ENCODE results near the gene SGIP1.

The SGIP1 gene

GRCh38 chr1:66576645-66577044 lies 42.7 kb downstream of the SGIP1 start:
- Histone ChIP-seq H3K4me1 (ENCODE audit: insufficient read depth, low read length, severe bottlenecking) (no peaks in the 10 kb centered on the region), H4K20me1 (ENCODE audit: insufficient read depth, low read length) (no peaks in the 10 kb centered on the region), H3K4me3 (ENCODE audit: low read depth, low read length, poor library complexity, severe bottlenecking) (no peak overlapping the region), H3K9me2 (ENCODE audit: low read depth, low read length) (no peaks in the 10 kb centered on the region), H3K9me3 (ENCODE audit: low read length) (no peaks in the 10 kb centered on the region), H3K9ac (ENCODE audit: low read length) (no peak overlapping the region), H3K27ac (ENCODE audit: low read depth, low read length, poor library complexity, severe bottlenecking) (no peak overlapping the region), H3K36me3 (ENCODE audit: insufficient read depth, low read length) (no peaks in the 10 kb centered on the region), H3F3A (ENCODE audit: insufficient read depth, low read length) (no peaks in the 10 kb centered on the region), H2AFZ (ENCODE audit: low read length) (no peak overlapping the region), H3K4me2 (ENCODE audit: low read length) (no peak overlapping the region), H3K79me2 (ENCODE audit: insufficient read depth, low read length) (no peaks in the 10 kb centered on the region), H3K27me3 (ENCODE audit: insufficient read depth, low read length) (no peaks in the 10 kb centered on the region)
- TF ChIP-seq EZH2 (IDR thresholded peaks at IDR 0.05; ENCODE audit: borderline replicate concordance, low read length): no peak
- TF ChIP-seq CTCF (IDR thresholded peaks at IDR 0.05; ENCODE audit: low read length): no peak

- no peak for TF ChIP-seq EZH2 (IDR thresholded peaks at IDR 0.05; ENCODE audit: borderline replicate concordance, low read length)
- no peak for TF ChIP-seq CTCF (IDR thresholded peaks at IDR 0.05; ENCODE audit: low read length)
- H3K36me3 ChIP-seq (ENCODE audit: insufficient read depth, low read length): no peaks in the 10 kb centered on the region
- no peak overlapping the region for H3K4me2 ChIP-seq (ENCODE audit: low read length)
Observed at GRCh38 chr1:66578841-66579240, 44.9 kb downstream of the SGIP1 start.

DNA sequence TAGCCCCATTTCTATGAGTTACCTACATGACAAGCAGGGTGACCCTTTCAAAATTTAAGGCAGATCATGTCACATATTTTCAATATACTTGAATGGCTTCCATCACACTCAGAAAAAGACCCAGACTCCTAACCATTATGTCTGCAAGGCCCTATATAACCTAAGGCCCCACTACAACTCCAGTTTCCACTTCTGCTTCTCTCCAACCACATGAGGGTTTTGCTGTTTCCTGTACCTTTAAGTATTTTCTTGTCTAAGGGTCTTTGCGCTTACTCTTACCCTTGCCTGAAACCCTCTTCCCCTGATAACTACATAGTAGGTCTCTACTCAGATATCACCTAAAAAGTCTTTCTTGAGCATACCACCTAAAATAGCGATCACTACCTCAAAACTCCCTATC lies 46.1 kb downstream of the SGIP1 start:
- H3K9me3 ChIP-seq (ENCODE audit: low read length): no peaks in the 10 kb centered on the region
- no peak overlapping the region for H2AFZ ChIP-seq (ENCODE audit: low read length)
- H3K27ac ChIP-seq (ENCODE audit: low read depth, low read length, poor library complexity, severe bottlenecking): no peak overlapping the region
- H3K4me2 ChIP-seq (ENCODE audit: low read length): no peak overlapping the region
- no peaks in the 10 kb centered on the region for H3K27me3 ChIP-seq (ENCODE audit: insufficient read depth, low read length)
- H3K9ac ChIP-seq (ENCODE audit: low read length): no peak overlapping the region
- H3K4me1 ChIP-seq (ENCODE audit: insufficient read depth, low read length, severe bottlenecking): no peaks in the 10 kb centered on the region
- H3K36me3 ChIP-seq (ENCODE audit: insufficient read depth, low read length): no peaks in the 10 kb centered on the region
- TF ChIP-seq CTCF (IDR thresholded peaks at IDR 0.05; ENCODE audit: low read length) (no peak), EZH2 (IDR thresholded peaks at IDR 0.05; ENCODE audit: borderline replicate concordance, low read length) (no peak)
- no peaks in the 10 kb centered on the region for H3F3A ChIP-seq (ENCODE audit: insufficient read depth, low read length)
- no peaks in the 10 kb centered on the region for H3K9me2 ChIP-seq (ENCODE audit: low read depth, low read length)
- no peaks in the 10 kb centered on the region for H3K79me2 ChIP-seq (ENCODE audit: insufficient read depth, low read length)
- no peak overlapping the region for H3K4me3 ChIP-seq (ENCODE audit: low read depth, low read length, poor library complexity, severe bottlenecking)
- no peaks in the 10 kb centered on the region for H4K20me1 ChIP-seq (ENCODE audit: insufficient read depth, low read length)

More at GRCh38 chr1:66578841-66579240, 44.9 kb downstream of the SGIP1 start:
- H3K9me2 ChIP-seq (ENCODE audit: low read depth, low read length): no peaks in the 10 kb centered on the region
- no peaks in the 10 kb centered on the region for H3K79me2 ChIP-seq (ENCODE audit: insufficient read depth, low read length)
- no peaks in the 10 kb centered on the region for H3F3A ChIP-seq (ENCODE audit: insufficient read depth, low read length)
- H3K27me3 ChIP-seq (ENCODE audit: insufficient read depth, low read length): no peaks in the 10 kb centered on the region
- H3K27ac ChIP-seq (ENCODE audit: low read depth, low read length, poor library complexity, severe bottlenecking): no peak overlapping the region
- H2AFZ ChIP-seq (ENCODE audit: low read length): no peak overlapping the region
- H3K4me3 ChIP-seq (ENCODE audit: low read depth, low read length, poor library complexity, severe bottlenecking): no peak overlapping the region
- H3K9ac ChIP-seq (ENCODE audit: low read length): no peak overlapping the region
- H4K20me1 ChIP-seq (ENCODE audit: insufficient read depth, low read length): no peaks in the 10 kb centered on the region
- no peaks in the 10 kb centered on the region for H3K9me3 ChIP-seq (ENCODE audit: low read length)
- no peaks in the 10 kb centered on the region for H3K4me1 ChIP-seq (ENCODE audit: insufficient read depth, low read length, severe bottlenecking)
